HepG2 (cell line): ENCODE measurements around the gene PIR. TPM values are rescaled to one million over a fixed set of nuclear protein-coding genes. Genes with fewer than 3 reads are reported as not detected.

Experiments used
- ATAC-seq: fragments of 200-7000 bp; cut with Tn5 transposase; 3 replicates; pipeline ENCODE4 v1.9.1; 2020; ENCODE audit warnings: mild to moderate bottlenecking, moderate library complexity
- BruUV-seq: library from RNA; stranded (reverse); fragments of 400-500 nt; replicated peaks from 2 replicates; lab custom pipeline; 2021; lab: Mats Ljungman, UMichigan
- CTCF ChIA-PET: fragments of 300-600 bp; formaldehyde crosslinking; extraction: SDS; loops from one replicate; lab custom pipeline; 2021; ENCODE audit warnings: low total read pairs, inconsistent platforms, low intra/inter-chr PET ratio; lab: Yijun Ruan, JAX
- POLR2A ChIA-PET: fragments of 350-600 bp; sonication (Branson Sonifier 250); formaldehyde crosslinking; loops from one replicate; lab custom pipeline; 2020; ENCODE audit warnings: antibody characterized with exemption, inconsistent platforms; lab: Yijun Ruan, JAX
- DNase-seq: peaks from one replicate; pipeline ENCODE4 v3.0.0-alpha.2; 2015; ENCODE audit warnings: low spot score
- FAIRE-seq: peaks from 3 replicates; lab custom pipeline; 2011; peaks lifted over from hg19 to GRCh38; lab: Jason Lieb, UNC
- H2AFZ ChIP-seq: one replicate; pipeline ENCODE4 v1.6.1; 2011; ENCODE audit warnings: low read length, inconsistent platforms
- H3K27ac ChIP-seq: fragments of 300-600 bp; 3 replicates; pipeline ENCODE4 v1.8.0; 2011; ENCODE audit warnings: mixed run types, mild to moderate bottlenecking, mixed read lengths, low read length, inconsistent platforms; ENCODE audit not compliant: insufficient read depth; ENCODE audit errors: extremely low read length
- H3K27me3 ChIP-seq, 2 experiments: fragments of 200-600 bp in 1 of 2; 2 replicates in 1 of 2; 3 replicates in 1 of 2; pipeline versions ENCODE4 v1.6.0 to v1.8.0; 2011; ENCODE audit warnings: low read length in 2 of 2, mild to moderate bottlenecking in 2 of 2, moderate library complexity in 2 of 2, inconsistent platforms in 1 of 2; ENCODE audit not compliant: insufficient read depth in 2 of 2, control insufficient read depth in 1 of 2
- H3K36me3 ChIP-seq, 2 experiments: fragments of 200-600 bp in 1 of 2; replicated peaks in 1 of 2; 2 replicates in 1 of 2; 3 replicates in 1 of 2; pipeline versions ENCODE4 v1.5.1 to v1.8.0; 2011; ENCODE audit warnings: low read length in 2 of 2, inconsistent platforms in 1 of 2; ENCODE audit not compliant: insufficient read depth in 2 of 2, control insufficient read depth in 1 of 2
- H3K4me1 ChIP-seq: 2 replicates; pipeline ENCODE4 v1.5.1; 2012; ENCODE audit warnings: low read length, inconsistent platforms; ENCODE audit not compliant: insufficient read depth
- H3K4me2 ChIP-seq: 2 replicates; pipeline ENCODE4 v1.6.0; 2011; ENCODE audit warnings: low read depth, low read length, inconsistent platforms
- H3K4me3 ChIP-seq, 3 experiments: fragments of 200-600 bp in 1 of 3; sonication (generic), shearing (Covaris generic) in 1 of 3; replicated peaks in 1 of 3; 2 replicates each; pipeline ENCODE4 v1.5.1; 2011 to 2016; ENCODE audit warnings: low read length in 3 of 3, inconsistent platforms in 2 of 3, low read depth in 2 of 3, mild to moderate bottlenecking in 2 of 3, control low read depth in 1 of 3, mixed read lengths in 1 of 3; ENCODE audit not compliant: insufficient read depth in 1 of 3
- H3K79me2 ChIP-seq: one replicate; pipeline ENCODE4 v1.6.1; 2011; ENCODE audit warnings: low read length, inconsistent platforms; ENCODE audit not compliant: insufficient read depth
- H3K9ac ChIP-seq: 2 replicates; pipeline ENCODE4 v1.6.0; 2011; ENCODE audit warnings: mild to moderate bottlenecking, low read depth, low read length, inconsistent platforms; ENCODE audit not compliant: insufficient read depth
- H3K9me3 ChIP-seq: 2 replicates; pipeline ENCODE4 v1.5.1; 2012; ENCODE audit warnings: mild to moderate bottlenecking, low read length
- H4K20me1 ChIP-seq: 2 replicates; pipeline ENCODE4 v1.6.0; 2011; ENCODE audit warnings: inconsistent platforms, mild to moderate bottlenecking, low read length, moderate library complexity; ENCODE audit not compliant: insufficient read depth
- ETV6 ChIP-seq: sonication (generic); formaldehyde crosslinking; conservative IDR thresholded peaks from 2 replicates; pipeline ENCODE4 v1.4.0; 2020; ENCODE audit warnings: missing genetic modification reagents
- KLF6 ChIP-seq: IDR thresholded peaks from 2 replicates; pipeline ENCODE4 v1.8.0; 2016; ENCODE audit warnings: missing biosample characterization, missing genetic modification reagents
- KMT2A ChIP-seq: sonication (generic); formaldehyde crosslinking; IDR thresholded peaks from 2 replicates; pipeline ENCODE4 v1.4.0; 2020; ENCODE audit warnings: missing genetic modification reagents
- RBM22 ChIP-seq: fragments of 200-400 bp; formaldehyde crosslinking; optimal IDR thresholded peaks from 2 replicates; pipeline ENCODE3; 2017; ENCODE audit warnings: mild to moderate bottlenecking, low read length, moderate library complexity
- STAG1 ChIP-seq: sonication (generic); formaldehyde crosslinking; IDR thresholded peaks from 2 replicates; pipeline ENCODE4 v1.4.0; 2020; ENCODE audit warnings: missing genetic modification reagents
- TEAD3 ChIP-seq: optimal IDR thresholded peaks from 2 replicates; pipeline ENCODE3; 2016; ENCODE audit warnings: borderline replicate concordance
- ZNF263 ChIP-seq: sonication (generic); formaldehyde crosslinking; IDR thresholded peaks from 2 replicates; pipeline ENCODE4 v1.4.0; 2020; ENCODE audit warnings: missing genetic modification reagents
- ZNF329 ChIP-seq: sonication (generic); formaldehyde crosslinking; IDR thresholded peaks from 2 replicates; pipeline ENCODE4 v1.9.0; 2021; ENCODE audit warnings: low read depth, mild to moderate bottlenecking, missing genetic modification reagents
- ZNF570 ChIP-seq: sonication (generic); formaldehyde crosslinking; IDR thresholded peaks from 2 replicates; pipeline ENCODE4 v1.4.0; 2020; ENCODE audit warnings: mild to moderate bottlenecking, missing genetic modification reagents, borderline replicate concordance
- WGBS: methylation state at CpG from one replicate; pipeline ENCODE4 v1.1.6; 2017; ENCODE audit warnings: low lambda C conversion rate; 5-methylcytosine and 5-hydroxymethylcytosine counted together
- in situ Hi-C: cut with HindIII; loops from 2 replicates; pipeline ENCODE4 v1.10.0; 2017; ENCODE audit warnings: low pct_unique_long_range_greater_than_20kb; ENCODE audit not compliant: extremely low pct_ligation_motif_present
- intact Hi-C: fragments of 100-400 bp; cut with micrococcal nuclease; formaldehyde crosslinking; loops from one replicate; pipeline ENCODE4 v1.10.0; 2022; ENCODE audit not compliant: unreplicated experiment
- polyA plus RNA-seq, 8 experiments: library from polyadenylated mRNA; depleted of rRNA in 3 of 8; stranded (reverse) in 7 of 8; unstranded in 1 of 8; fragments of >200 nt; fragmentation: Illumina TruSeq in 4 of 8; extraction: Trizol in 4 of 8; gene quantifications; 2 replicates each; pipeline versions ENCODE4 v1.2.1 to v1.2.3, GENCODE V29; 2011 to 2016; ENCODE audit warnings: low read depth in 4 of 8, missing spikeins in 1 of 8, mixed read lengths in 1 of 8; ENCODE audit not compliant: insufficient read depth in 1 of 8
- total RNA-seq, 5 experiments: library from RNA; depleted of rRNA; stranded (reverse); fragments of >200 nt; fragmentation: Illumina TruSeq; extraction: Trizol; gene quantifications; 2 replicates each; pipeline ENCODE4 v1.2.3, GENCODE V29; 2016; ENCODE audit warnings: low read depth in 1 of 5
- TF ChIP-seq, protein P1 (sequence below), 2 experiments: fragments of 450-650 bp in 1 of 2; sonication (generic) in 1 of 2; formaldehyde crosslinking in 1 of 2; IDR thresholded peaks; 2 replicates each; pipeline versions ENCODE4 v1.6.1 to v1.8.0; 2016 to 2022; ENCODE audit warnings: antibody characterized with exemption in 1 of 2, mild to moderate bottlenecking in 1 of 2, missing genetic modification reagents in 1 of 2
- TF ChIP-seq, protein P2 (sequence below): sonication (generic); formaldehyde crosslinking; IDR thresholded peaks from 2 replicates; pipeline ENCODE4 v1.8.0; 2022; ENCODE audit warnings: missing genetic modification reagents, mild to moderate bottlenecking, inconsistent platforms, borderline replicate concordance

Gene PIR
- total and polyA plus RNA-seq, 2 of the 13 experiments (the other 11 are each of a cell fraction or from before 2014, with no cell fraction given): 12.2 to 38.0 TPM

DNA sequence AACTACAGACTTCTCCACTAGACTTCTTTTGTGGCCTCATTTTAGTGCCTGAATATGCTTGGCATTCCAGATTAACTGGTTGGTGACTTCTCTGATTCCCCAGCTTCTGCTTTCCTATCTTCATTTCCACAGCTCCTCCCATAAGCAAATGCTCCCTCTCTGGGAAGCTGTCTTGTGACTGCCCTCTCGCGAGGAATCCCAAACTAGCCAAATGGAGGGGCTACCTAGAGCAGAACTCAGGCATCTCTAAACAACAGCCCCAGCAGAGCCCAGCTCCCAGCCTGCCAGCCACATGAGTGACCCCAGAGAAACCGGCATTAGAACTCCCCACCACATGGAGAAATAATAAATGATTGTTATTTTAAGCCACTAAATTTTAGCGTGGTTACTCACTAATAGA, 101.3 kb downstream of the PIR start:
- intact Hi-C loops (no loop called here), in situ Hi-C loops (no loop called here)
- Histone ChIP-seq H3K27ac (no peak overlapping the region), H3K4me1 (no peaks in the 10 kb centered on the region), H3K79me2 (no peaks in the 10 kb centered on the region), H3K9me3 (no peaks in the 10 kb centered on the region), H3K9ac (no peak overlapping the region), H3K4me3 (no peak overlapping the region), H3K4me2 (no peak overlapping the region), H3K36me3 (no peaks in the 10 kb centered on the region), H3K27me3 (no peaks in the 10 kb centered on the region), H2AFZ (no peak overlapping the region), H4K20me1 (no peaks in the 10 kb centered on the region)
- ChIA-PET POLR2A (no interaction called here), CTCF (no interaction called here)
- DNase-seq (no peak), ATAC-seq (no peak), FAIRE-seq (no peak)
- TF ChIP-seq ETV6 (CRISPR knock-in tag): no peak
- TF ChIP-seq, protein P1, sequence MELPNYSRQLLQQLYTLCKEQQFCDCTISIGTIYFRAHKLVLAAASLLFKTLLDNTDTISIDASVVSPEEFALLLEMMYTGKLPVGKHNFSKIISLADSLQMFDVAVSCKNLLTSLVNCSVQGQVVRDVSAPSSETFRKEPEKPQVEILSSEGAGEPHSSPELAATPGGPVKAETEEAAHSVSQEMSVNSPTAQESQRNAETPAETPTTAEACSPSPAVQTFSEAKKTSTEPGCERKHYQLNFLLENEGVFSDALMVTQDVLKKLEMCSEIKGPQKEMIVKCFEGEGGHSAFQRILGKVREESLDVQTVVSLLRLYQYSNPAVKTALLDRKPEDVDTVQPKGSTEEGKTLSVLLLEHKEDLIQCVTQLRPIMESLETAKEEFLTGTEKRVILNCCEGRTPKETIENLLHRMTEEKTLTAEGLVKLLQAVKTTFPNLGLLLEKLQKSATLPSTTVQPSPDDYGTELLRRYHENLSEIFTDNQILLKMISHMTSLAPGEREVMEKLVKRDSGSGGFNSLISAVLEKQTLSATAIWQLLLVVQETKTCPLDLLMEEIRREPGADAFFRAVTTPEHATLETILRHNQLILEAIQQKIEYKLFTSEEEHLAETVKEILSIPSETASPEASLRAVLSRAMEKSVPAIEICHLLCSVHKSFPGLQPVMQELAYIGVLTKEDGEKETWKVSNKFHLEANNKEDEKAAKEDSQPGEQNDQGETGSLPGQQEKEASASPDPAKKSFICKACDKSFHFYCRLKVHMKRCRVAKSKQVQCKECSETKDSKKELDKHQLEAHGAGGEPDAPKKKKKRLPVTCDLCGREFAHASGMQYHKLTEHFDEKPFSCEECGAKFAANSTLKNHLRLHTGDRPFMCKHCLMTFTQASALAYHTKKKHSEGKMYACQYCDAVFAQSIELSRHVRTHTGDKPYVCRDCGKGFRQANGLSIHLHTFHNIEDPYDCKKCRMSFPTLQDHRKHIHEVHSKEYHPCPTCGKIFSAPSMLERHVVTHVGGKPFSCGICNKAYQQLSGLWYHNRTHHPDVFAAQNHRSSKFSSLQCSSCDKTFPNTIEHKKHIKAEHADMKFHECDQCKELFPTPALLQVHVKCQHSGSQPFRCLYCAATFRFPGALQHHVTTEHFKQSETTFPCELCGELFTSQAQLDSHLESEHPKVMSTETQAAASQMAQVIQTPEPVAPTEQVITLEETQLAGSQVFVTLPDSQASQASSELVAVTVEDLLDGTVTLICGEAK (IDR thresholded peaks at IDR 0.05): no peak
- TF ChIP-seq, protein P1 (CRISPR knock-in tag; IDR thresholded peaks at IDR 0.05): no peak
- no peak for TF ChIP-seq TEAD3 (CRISPR knock-in tag)
- no peak for TF ChIP-seq RBM22
- no peak for TF ChIP-seq ZNF329
- TF ChIP-seq ZNF570 (CRISPR knock-in tag): no peak
- TF ChIP-seq STAG1: no peak
- TF ChIP-seq, protein P2, sequence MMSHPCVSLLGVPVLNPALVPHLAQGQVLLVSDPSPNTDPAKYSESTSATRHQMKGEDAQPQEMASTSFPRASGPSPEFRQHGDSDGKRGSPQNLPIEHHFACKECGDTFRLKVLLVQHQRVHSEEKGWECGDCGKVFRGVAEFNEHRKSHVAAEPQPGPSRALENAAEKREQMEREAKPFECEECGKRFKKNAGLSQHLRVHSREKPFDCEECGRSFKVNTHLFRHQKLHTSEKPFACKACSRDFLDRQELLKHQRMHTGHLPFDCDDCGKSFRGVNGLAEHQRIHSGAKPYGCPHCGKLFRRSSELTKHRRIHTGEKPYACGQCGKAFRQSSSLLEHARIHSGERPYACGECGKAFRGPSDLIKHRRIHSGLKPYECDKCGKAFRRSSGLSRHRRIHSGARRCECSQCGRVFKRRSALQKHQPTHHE (CRISPR knock-in tag): no peak
- TF ChIP-seq KLF6 (CRISPR knock-in tag): no peak
- no peak for TF ChIP-seq KMT2A (CRISPR knock-in tag)
- TF ChIP-seq ZNF263: no peak
- BruUV-seq: no TSS peak
- WGBS: 95% methylated on average over 4 of the region's 4 CpGs
